ENCODE data around the gene FREY1. TPM values are rescaled to one million over a fixed set of nuclear protein-coding genes. Genes with fewer than 3 reads are reported as not detected.

The FREY1 gene
- total RNA-seq, 4 donors from 2014 or later = 1.6 TPM; not detected in 3

GRCh38 chr11:45935349-45936064 is 28.4 kb upstream of the FREY1 start:
- no peak for DNase-seq
- H3K27ac ChIP-seq = no peak overlapping the region
- H3K4me3 ChIP-seq = no peak overlapping the region
- H3K27me3 ChIP-seq = no peaks in the 10 kb centered on the region
- H3K4me1 ChIP-seq = no peaks in the 10 kb centered on the region
- intact Hi-C loops (cut with DNase I; ENCODE audit: low total_unique reads) = no loop called here
- no peaks in the 10 kb centered on the region for H3K36me3 ChIP-seq
- TF ChIP-seq POLR2A (IDR thresholded peaks at IDR 0.05) (no peak), CTCF (IDR thresholded peaks at IDR 0.05) (no peak)
- no peaks in the 10 kb centered on the region for H3K9me3 ChIP-seq

- Histone ChIP-seq H3K27ac (no peak overlapping the region), H3K4me3 (no peak overlapping the region), H3K27me3 (no peaks in the 10 kb centered on the region), H3K36me3 (no peaks in the 10 kb centered on the region), H3K4me1 (no peaks in the 10 kb centered on the region), H3K9me3 (no peaks in the 10 kb centered on the region)
- DNase-seq = no peak
- TF ChIP-seq POLR2A (IDR thresholded peaks at IDR 0.05) = no peak
- no peak for TF ChIP-seq CTCF (IDR thresholded peaks at IDR 0.05)
- intact Hi-C loops (cut with DNase I; ENCODE audit: low total_unique reads) = no loop called here
Measured at GRCh38 chr11:45934580-45935318, 27.7 kb upstream of the FREY1 start.

GRCh38 chr11:45933846-45934579 is 26.9 kb upstream of the FREY1 start:
- no peak for TF ChIP-seq POLR2A (IDR thresholded peaks at IDR 0.05)
- TF ChIP-seq CTCF (IDR thresholded peaks at IDR 0.05) = no peak
- DNase-seq = no peak
- H3K9me3 ChIP-seq = no peaks in the 10 kb centered on the region
- H3K4me1 ChIP-seq = no peaks in the 10 kb centered on the region
- H3K27me3 ChIP-seq = no peaks in the 10 kb centered on the region
- H3K4me3 ChIP-seq = no peak overlapping the region
- intact Hi-C loops (cut with DNase I; ENCODE audit: low total_unique reads) = no loop called here
- H3K36me3 ChIP-seq = no peaks in the 10 kb centered on the region
- H3K27ac ChIP-seq = no peak overlapping the region

GRCh38 chr11:45933131-45933831 is 26.2 kb upstream of the FREY1 start:
- no peaks in the 10 kb centered on the region for H3K9me3 ChIP-seq
- H3K27me3 ChIP-seq = no peaks in the 10 kb centered on the region
- DNase-seq = no peak
- intact Hi-C loops (cut with DNase I; ENCODE audit: low total_unique reads) = no loop called here
- TF ChIP-seq POLR2A (IDR thresholded peaks at IDR 0.05) (no peak), CTCF (IDR thresholded peaks at IDR 0.05) (no peak)
- no peak overlapping the region for H3K27ac ChIP-seq
- no peak overlapping the region for H3K4me3 ChIP-seq
- no peaks in the 10 kb centered on the region for H3K4me1 ChIP-seq
- H3K36me3 ChIP-seq = no peaks in the 10 kb centered on the region
